HG03342 (cell line): Measurements from ENCODE around the gene SLC17A5.
"Not testable (repeated sequence)": the region's sequence is repeated elsewhere in the genome, so short reads cannot be mapped to it uniquely, and the experiment has no call there.

Experiments
- ATAC-seq: cut with Tn5 transposase; IDR thresholded peaks from one replicate; pipeline ENCODE4 v1.9.1; 2021; ENCODE audit warnings: mild to moderate bottlenecking, moderate library complexity; ENCODE audit not compliant: unreplicated experiment

The SLC17A5 gene

GRCh38 chr6:73618082-73618481 is 35.7 kb downstream of the SLC17A5 start:
- ATAC-seq, result not testable (repeated sequence)

GRCh38 chr6:73614802-73615201 is 39.0 kb downstream of the SLC17A5 start:
- ATAC-seq, result no peak

GRCh38 chr6:73613806-73614536 is 39.8 kb downstream of the SLC17A5 start:
- no peak for ATAC-seq

- no peak for ATAC-seq
Observed at GRCh38 chr6:73612611-73613010, 41.2 kb downstream of the SLC17A5 start.

- no peak for ATAC-seq
Observed at GRCh38 chr6:73610444-73611275, 43.1 kb downstream of the SLC17A5 start.

GRCh38 chr6:73608761-73609160 is 45.0 kb downstream of the SLC17A5 start:
- ATAC-seq, result no peak

GRCh38 chr6:73606428-73606827 is 47.4 kb downstream of the SLC17A5 start:
- ATAC-seq, result no peak

- ATAC-seq, result no peak
Observed at GRCh38 chr6:73604461-73604860, 49.3 kb downstream of the SLC17A5 start.

- ATAC-seq, result no peak
Observed at GRCh38 chr6:73604020-73604419, 49.8 kb downstream of the SLC17A5 start.

GRCh38 chr6:73586416-73586974 is 67.3 kb downstream of the SLC17A5 start:
- ATAC-seq, result peak; percentile 1

- ATAC-seq, result peak; percentile 80
Observed at GRCh38 chr6:73585566-73586415, 68.0 kb downstream of the SLC17A5 start.

- no peak for ATAC-seq
Observed at GRCh38 chr6:73581293-73581692, 72.5 kb downstream of the SLC17A5 start.

- peak; percentile 73 for ATAC-seq
Observed at GRCh38 chr6:73580247-73581149, 73.3 kb downstream of the SLC17A5 start.

- peak; percentile 20 for ATAC-seq
Observed at GRCh38 chr6:73579851-73580246, 73.9 kb downstream of the SLC17A5 start.

- no peak for ATAC-seq
Observed at GRCh38 chr6:73579389-73579788, 74.4 kb downstream of the SLC17A5 start.

- ATAC-seq, result no peak
Observed at GRCh38 chr6:73577676-73578075, 76.1 kb downstream of the SLC17A5 start.

GRCh38 chr6:73572531-73572930 is 81.3 kb downstream of the SLC17A5 start:
- not testable (repeated sequence) for ATAC-seq

GRCh38 chr6:73571218-73572181 is 82.3 kb downstream of the SLC17A5 start:
- ATAC-seq, result not testable (repeated sequence)

- no peak for ATAC-seq
Observed at GRCh38 chr6:73569121-73569520, 84.7 kb downstream of the SLC17A5 start.
